Endothelial cell of umbilical vein (primary cell): ENCODE results near the gene MPC2.

Experiments
- CTCF ChIP-seq, 2 donors: IDR thresholded peaks; 1 replicate in 1 of 2; 2 replicates in 1 of 2; pipeline ENCODE4 v1.5.1; 2011; ENCODE audit warnings: low read length in 2 of 2, mild to moderate bottlenecking in 2 of 2, moderate library complexity in 2 of 2, control low read depth in 1 of 2, inconsistent platforms in 1 of 2, low read depth in 1 of 2; ENCODE audit not compliant: insufficient read depth in 1 of 2; ENCODE audit errors: extremely low read depth in 1 of 2
- EZH2 ChIP-seq: IDR thresholded peaks from 2 replicates; pipeline ENCODE4 v1.6.1; 2012; ENCODE audit warnings: borderline replicate concordance, low read depth, mild to moderate bottlenecking, moderate library complexity, low read length, inconsistent platforms; ENCODE audit not compliant: severe bottlenecking
- POLR2A ChIP-seq: IDR thresholded peaks from 2 replicates; pipeline ENCODE4 v1.6.1; 2012; ENCODE audit warnings: low read depth, mild to moderate bottlenecking, control low read depth, low read length
- POLR2AphosphoS5 ChIP-seq: IDR thresholded peaks from 2 replicates; pipeline ENCODE4 v1.6.1; 2012; ENCODE audit warnings: low read depth, mild to moderate bottlenecking, control low read depth, low read length, moderate library complexity; ENCODE audit not compliant: insufficient read depth

DNA sequence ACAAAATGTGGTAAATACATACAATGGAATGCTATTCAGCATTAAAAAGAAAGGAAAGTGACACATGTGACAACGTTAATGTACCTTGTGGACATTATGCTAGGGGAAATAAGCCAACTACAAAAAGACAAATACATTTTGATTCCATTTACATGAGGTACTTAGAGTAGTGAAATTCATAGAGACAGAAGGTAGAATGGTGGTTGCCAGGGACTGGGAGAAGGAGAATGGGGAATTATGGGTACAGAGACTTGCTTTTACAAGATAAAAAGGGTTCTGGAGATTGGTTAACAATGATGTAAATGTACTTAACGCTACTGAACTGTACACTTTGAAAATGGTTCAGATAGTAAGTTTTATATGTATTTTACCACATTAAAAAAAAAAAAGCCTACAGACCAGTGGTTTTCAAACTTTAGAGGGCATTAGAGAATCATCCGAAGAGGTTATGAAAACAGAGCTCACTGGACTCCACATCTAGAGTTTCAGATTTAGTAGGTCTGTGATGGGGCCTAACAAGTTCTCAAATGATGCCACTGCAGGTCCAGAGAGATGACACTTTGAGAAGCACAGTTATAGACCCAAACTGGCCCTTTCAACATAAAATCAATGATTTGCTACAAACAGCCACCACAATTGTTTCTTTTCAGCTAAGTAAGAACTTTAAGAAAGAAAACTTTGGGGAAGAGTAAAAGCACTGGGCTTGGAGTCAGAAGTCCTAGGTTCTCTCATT, 13.4 kb downstream of the MPC2 start:
- no peak for TF ChIP-seq POLR2A
- no peak for TF ChIP-seq EZH2
- TF ChIP-seq POLR2AphosphoS5, result no peak
- no peak for TF ChIP-seq CTCF (IDR thresholded peaks at IDR 0.05; ENCODE audit: extremely low read depth in 1 of 2, insufficient read depth in 1 of 2, low read depth in 1 of 2, low read length in 2 of 2)
